ENCODE results near the gene C1GALT1.
"Not testable (repeated sequence)": the region's sequence is repeated elsewhere in the genome, so short reads cannot be mapped to it uniquely, and the experiment has no call there.

Gene C1GALT1

DNA sequence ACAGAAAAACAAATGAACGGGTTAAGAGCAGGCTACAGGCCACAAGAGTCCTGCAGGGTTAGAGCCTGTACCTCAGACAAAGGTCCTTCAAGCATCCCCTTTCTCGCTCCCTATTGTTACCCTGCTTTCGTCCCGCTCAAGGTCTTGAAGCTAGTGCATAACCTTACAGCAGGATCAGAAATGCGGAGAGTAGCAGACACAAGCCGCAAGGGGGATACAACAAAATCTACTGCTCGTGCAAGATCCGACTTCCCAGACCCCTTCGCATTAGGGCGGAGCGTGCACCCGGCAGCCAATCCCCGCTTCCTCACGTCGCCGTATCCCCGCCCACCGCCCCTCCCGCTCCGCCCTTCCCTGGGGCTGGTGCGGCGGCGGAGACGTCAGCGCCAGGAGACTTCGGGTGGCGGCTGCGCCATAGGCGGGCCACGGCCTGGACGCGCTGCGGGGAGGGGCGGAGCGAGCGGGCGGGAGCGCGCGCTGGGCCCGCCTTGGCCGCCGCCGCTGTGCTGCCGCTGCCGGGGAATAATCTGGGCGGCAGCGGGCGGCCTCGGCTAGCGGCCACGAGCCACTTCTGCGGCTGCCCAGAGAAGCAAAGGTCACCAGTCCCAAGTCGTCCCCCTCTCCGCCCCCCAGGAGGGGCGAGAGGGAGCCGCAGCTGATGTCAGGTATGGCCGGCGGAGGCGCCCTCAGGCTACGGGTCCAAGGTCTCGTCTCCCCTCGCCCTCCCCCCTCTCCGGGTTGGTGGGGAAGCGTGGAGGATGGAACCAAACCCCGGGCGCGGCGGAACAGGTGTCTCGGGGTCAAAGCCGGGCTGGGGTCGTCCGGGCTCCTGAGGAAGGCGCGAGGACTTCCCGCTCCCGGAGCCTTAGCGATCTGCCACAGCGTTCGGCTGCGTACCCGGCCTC lies at the start of gene C1GALT1:
TSS of gene C1GALT1 (plus strand) at position 389 of the 905 bp plus-strand sequence. CDS start 51,776 bp downstream, outside the sequence.
- DNase-seq, result peak; percentile 97

GRCh38 chr7:7134046-7134445 lies 48.3 kb upstream of the C1GALT1 start:
- no peak for DNase-seq

DNA sequence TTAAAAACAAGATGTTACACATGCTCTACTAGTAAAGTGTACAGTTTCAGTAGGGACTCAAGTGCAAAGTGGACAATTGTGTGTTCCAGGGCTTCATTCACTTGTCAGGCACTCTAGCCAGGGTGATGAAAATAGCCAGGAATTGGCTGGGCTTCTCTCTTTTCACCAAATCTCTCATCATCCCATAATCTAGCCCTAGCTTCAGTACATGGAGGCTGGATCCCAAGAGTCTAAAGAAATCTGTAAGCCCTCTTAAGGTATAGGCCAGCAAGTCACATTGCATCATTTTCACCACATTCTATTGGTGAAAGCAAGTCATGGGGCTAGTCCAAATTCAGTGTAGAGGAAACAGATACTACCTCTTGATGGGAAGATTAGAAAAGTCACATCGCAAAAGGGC lies 47.3 kb upstream of the C1GALT1 start:
- no peak for DNase-seq

DNA sequence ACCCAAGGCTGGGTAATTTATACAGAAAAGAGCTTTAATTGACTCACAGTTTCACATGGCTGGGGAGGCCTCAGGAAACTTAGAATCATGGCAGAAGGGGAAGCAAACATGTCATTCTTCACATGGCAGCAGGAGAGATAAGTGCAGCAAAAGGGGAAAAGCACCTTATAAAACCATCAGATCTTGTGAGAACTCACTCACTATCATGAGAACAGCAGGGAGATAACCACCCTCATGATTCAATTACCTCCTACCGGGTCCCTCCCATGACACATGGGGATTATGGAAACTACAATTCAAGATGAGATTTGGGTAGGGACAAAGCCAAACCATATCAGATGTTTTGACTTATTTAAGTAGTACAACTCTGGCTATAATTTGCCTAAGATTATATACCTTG lies 46.4 kb upstream of the C1GALT1 start:
- not testable (repeated sequence) for DNase-seq

DNA sequence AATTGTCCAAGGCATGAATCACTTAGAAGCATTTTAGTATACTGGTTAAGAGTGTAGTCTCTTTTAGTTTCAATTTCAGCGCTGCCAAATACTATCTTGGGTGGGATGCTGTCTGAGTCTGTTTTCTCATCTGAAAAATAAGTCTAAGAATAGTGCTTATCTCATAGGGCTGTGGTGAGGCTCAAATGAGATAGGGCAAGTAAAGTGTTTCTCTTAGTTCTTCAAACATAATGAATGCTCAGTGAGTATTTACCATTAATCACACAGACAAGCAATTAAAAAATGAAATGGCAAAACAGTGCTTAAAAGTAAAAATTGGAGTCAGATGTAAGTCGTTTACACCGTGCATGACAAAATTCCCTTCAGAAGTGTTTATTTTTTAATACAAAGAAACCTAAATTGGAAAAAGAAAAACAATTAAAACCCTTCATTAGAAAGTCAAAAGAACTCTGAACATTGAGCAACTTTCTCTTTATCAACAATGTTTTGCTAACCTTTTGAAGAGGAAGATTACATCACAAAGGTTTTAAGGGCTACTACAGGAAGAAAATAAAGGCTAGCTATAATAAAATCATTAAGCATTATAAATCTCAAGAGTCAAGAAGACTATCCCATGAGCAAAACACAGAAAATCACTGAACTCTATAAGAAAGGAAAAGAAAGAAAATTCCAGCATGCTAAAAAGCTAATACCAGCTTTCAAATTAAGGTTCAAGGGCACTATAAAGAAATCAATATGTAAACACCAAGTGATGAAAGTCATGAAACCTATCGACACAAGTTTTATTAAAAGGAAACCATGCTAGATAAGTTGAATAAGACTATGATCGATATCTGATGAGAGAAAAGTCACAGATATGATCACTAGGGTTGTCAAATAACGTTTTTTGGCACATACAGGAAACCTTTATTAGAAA lies 45.6 kb upstream of the C1GALT1 start:
- DNase-seq, result no peak

DNA sequence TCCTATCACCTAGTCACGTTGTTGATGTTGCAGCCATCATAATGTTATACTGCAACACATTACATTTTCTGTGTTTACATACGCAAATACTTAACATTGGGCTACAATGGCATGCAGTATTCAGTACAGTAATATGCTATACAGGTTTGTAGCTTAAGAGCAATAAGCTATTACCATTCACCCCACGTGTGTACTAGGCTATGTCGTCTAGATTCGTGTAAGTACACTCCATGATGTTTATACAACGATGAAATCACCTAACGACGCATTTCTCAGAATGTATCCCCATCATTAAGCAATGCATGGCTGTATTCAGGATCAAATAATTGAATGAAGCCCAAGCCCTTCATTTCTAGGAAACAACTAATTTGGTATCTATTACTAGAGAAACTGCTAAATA lies 43.4 kb upstream of the C1GALT1 start:
- DNase-seq, result no peak

- not testable (repeated sequence) for DNase-seq
Observed at GRCh38 chr7:7143404-7143803, 38.9 kb upstream of the C1GALT1 start.

- DNase-seq, result not testable (repeated sequence)
Observed at GRCh38 chr7:7145151-7145550, 37.2 kb upstream of the C1GALT1 start.

GRCh38 chr7:7146837-7147236 lies 35.5 kb upstream of the C1GALT1 start:
- no peak for DNase-seq

DNA sequence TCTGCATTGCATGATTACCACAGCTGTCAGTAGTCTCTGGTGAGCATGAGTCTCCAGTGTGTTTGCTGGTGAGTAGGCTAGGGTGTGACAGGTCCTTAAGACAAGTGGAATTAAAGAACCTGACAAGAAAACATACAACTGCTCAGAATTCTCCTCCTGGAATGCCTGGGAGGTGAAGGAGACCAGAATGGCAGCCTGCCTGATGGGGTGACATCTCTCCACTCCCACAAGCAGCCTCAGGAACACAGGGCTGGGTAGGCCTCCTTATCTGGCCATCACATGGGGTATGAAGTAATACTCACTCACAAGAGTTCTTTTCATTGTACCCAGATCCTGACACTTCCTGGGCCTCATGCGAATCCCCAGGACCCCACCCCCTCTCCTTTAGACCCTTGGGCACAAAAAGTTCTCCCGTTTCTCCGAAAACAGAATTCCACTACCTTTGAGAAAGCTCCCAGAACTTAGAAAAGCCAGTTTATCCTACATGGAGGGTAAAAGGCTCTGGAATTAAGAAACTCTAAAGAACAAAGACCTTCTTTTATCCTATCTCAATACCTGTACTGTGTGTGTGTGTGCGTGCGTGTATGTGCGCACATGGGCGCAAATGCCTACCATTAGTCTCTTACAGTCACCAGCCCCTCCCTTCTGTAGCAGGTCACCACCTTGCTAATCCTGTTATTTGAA lies 33.4 kb upstream of the C1GALT1 start:
- DNase-seq, result no peak

- DNase-seq, result no peak
Observed at GRCh38 chr7:7151285-7151684, 31.1 kb upstream of the C1GALT1 start.

- no peak for DNase-seq
Observed at GRCh38 chr7:7151865-7152264, 30.5 kb upstream of the C1GALT1 start.

GRCh38 chr7:7152315-7152714 lies 30.0 kb upstream of the C1GALT1 start:
- DNase-seq, result no peak

DNA sequence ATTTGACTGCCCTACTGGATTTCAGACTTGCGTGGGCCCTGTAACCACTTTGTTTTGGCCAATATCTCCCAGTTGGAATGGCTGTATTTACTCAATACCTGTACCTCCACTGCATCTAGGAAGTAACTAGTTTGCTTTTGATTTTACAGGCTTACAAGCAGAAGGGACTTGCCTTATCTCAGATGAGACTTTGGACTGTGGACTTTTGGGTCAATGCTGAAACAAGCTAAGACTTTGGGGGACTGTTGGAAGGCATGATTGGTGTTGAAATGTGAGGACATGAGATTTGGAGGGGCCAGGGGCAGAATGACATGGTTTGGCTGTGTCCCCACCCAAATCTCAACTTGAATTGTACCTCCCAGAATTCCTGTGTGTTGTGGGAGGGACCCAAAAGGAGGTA lies 28.0 kb upstream of the C1GALT1 start:
- DNase-seq, result not testable (repeated sequence)

GRCh38 chr7:7156663-7157062 lies 25.7 kb upstream of the C1GALT1 start:
- no peak for DNase-seq

- DNase-seq, result no peak
Observed at GRCh38 chr7:7157177-7157886, 25.0 kb upstream of the C1GALT1 start.

DNA sequence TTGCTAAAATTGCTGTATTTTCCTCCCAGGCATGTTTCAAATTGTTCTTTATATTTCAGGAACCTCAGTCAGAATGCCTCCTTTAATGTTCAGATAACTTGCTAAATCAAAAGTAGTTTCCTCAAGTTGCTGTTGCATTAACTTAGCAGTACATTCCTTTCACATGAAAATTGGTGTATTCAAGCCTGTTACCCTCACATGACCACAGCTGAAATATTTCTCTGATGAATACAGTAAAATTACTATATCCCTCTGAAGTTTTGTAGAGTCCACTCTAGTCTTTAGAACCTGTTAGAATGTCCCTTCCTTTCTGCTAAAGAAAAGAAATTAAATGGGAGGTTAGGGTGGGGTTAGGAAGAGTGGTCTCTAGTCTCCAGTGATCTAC lies 24.5 kb upstream of the C1GALT1 start:
- DNase-seq, result no peak

GRCh38 chr7:7159063-7159658 lies 23.2 kb upstream of the C1GALT1 start:
- DNase-seq, result no peak

GRCh38 chr7:7164591-7164990 lies 17.8 kb upstream of the C1GALT1 start:
- DNase-seq, result no peak

- DNase-seq, result no peak
Observed at GRCh38 chr7:7165372-7165771, 17.0 kb upstream of the C1GALT1 start.

DNA sequence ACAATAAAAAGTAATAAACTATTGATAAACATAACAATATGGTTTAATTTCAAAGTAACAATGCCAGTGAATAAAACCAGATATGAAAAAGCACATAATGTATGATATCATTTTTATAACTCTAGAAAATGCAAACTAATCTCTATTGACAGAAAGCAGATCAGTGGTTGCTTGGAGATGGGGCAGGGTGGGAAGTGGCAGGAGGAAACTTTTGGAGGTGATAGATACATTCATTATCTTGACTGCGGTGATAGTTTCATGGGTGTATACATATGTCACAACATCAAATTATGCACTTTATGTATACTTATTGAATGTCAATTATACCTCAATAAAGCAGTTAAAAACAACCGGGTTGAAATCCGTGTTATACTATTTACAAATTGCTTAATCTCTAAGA lies 16.0 kb upstream of the C1GALT1 start:
- DNase-seq, result no peak

DNA sequence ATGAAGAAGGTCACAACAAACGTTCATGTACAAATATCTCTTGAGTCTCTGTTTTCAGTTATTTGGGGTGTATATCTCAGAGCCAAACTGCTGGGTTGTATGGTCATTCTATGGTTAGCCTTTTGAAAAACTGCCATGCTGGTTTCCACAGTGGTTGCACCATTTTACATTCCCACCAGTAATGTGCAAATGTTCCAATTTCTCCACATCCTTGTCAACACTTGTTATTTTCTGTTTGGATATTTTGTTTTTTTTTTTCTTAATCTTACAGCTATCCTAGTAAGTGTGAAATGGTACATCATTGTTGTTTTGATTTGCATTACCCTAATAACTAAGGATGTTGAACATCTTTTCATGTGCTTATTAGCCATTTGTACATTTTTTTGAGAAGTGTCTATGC lies 13.0 kb upstream of the C1GALT1 start:
- DNase-seq, result no peak
